ENCODE measurements around the gene ZNF142. TPM values are rescaled to one million over a fixed set of nuclear protein-coding genes. Genes with fewer than 3 reads are reported as not detected.

ZNF142 gene
- total RNA-seq, 1 experiment from 2014 or later = 35.5 TPM

DNA sequence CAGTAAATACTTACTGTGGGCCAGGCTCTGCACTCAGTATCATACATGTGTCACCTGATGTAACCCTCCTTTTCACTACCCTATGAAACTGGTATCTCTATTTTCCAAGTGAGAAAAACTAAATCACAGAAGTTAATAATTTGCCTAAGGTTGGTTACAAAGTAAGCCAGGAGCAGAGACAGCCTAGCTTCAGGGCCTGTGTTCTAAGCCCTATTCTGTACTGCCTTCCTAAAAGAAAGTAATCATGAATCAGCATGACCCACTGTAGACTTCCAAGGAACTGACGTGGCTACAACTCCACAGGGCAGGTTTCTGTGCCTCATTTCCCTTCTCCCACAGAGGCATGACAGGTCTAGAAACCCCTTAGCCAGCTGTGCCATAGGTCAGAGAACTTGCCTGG lies 14.3 kb downstream of the ZNF142 start:
- intact Hi-C loops (cut with micrococcal nuclease) = loop anchor here (5.0 kb wide), 2 partner anchors 63 to 78 kb away; partner anchors contain the start of genes CNOT9 and USP37
- Histone ChIP-seq H3K36me3 (ENCODE audit: low read depth, low read length) (peaks cover 68% of the 10 kb centered on the region), H4K20me1 (ENCODE audit: low read length) (no peaks in the 10 kb centered on the region), H3K4me2 (ENCODE audit: low read length) (peak overlapping the region; percentile 55), H3K9ac (ENCODE audit: low read length) (peak overlapping the region; percentile 83), H3K27me3 (ENCODE audit: low read length) (no peaks in the 10 kb centered on the region), H3K4me3 (ENCODE audit: low read length) (no peak overlapping the region), H3K9me2 (replicated peaks; ENCODE audit: low read length) (no peaks in the 10 kb centered on the region), H3K79me2 (ENCODE audit: low read length) (peaks cover 27% of the 10 kb centered on the region), H3K27ac (ENCODE audit: low read length) (peak overlapping the region; percentile 97), H3F3A (ENCODE audit: low read length, unreplicated experiment) (no peaks in the 10 kb centered on the region), H2AFZ (ENCODE audit: low read length) (no peak overlapping the region), H3K9me3 (ENCODE audit: low read length) (no peaks in the 10 kb centered on the region), H3K4me1 (ENCODE audit: insufficient read depth, low read length) (peaks cover 31% of the 10 kb centered on the region)
- BruUV-seq (replicated peaks) = no TSS peak
- DNase-seq (peak; percentile 93), ATAC-seq (peak; percentile 93)
- TF ChIP-seq, protein P1, sequence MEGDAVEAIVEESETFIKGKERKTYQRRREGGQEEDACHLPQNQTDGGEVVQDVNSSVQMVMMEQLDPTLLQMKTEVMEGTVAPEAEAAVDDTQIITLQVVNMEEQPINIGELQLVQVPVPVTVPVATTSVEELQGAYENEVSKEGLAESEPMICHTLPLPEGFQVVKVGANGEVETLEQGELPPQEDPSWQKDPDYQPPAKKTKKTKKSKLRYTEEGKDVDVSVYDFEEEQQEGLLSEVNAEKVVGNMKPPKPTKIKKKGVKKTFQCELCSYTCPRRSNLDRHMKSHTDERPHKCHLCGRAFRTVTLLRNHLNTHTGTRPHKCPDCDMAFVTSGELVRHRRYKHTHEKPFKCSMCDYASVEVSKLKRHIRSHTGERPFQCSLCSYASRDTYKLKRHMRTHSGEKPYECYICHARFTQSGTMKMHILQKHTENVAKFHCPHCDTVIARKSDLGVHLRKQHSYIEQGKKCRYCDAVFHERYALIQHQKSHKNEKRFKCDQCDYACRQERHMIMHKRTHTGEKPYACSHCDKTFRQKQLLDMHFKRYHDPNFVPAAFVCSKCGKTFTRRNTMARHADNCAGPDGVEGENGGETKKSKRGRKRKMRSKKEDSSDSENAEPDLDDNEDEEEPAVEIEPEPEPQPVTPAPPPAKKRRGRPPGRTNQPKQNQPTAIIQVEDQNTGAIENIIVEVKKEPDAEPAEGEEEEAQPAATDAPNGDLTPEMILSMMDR (conservative IDR thresholded peaks at IDR 0.05; ENCODE audit: low read depth, low read length) = no peak
- TF ChIP-seq EZH2 (IDR thresholded peaks at IDR 0.05; ENCODE audit: low read length, unreplicated experiment) (no peak), EZH2phosphoT487 (IDR thresholded peaks at IDR 0.05; ENCODE audit: borderline replicate concordance, low read length) (no peak)
- POLR2A ChIA-PET (ENCODE audit: unreplicated experiment) = interaction anchor here (1.0 kb wide), 1 partner anchor 14 kb away, joined by 10 read pairs; the partner anchor contains the start of genes BCS1L and ZNF142
- CTCF ChIA-PET = interaction anchor here (0.6 kb wide), 1 partner anchor 116 kb away, joined by 9 read pairs; no protein-coding TSS in a partner anchor

DNA sequence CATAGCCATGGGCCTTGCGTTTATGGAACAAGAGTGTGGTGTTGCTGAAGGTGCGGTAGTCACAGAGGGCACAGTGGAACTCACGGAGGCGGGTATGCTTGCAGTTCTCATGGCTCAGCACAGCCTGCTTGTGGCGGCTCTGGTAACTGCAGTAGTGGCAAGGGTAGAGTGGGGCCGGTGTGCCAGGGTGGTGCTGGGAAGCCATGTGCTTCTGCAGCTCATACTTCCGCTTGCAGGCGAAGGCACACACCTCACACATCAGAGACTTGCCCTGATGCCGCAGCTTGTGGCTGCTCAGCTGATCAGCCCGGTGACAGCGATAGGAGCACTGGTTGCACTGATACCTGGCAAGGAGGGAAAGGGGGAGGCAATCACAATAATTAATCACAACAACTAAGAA lies 14.7 kb downstream of the ZNF142 start:
- DNase-seq (no peak), ATAC-seq (no peak)
- Histone ChIP-seq H3K9me2 (replicated peaks; ENCODE audit: low read length) (no peaks in the 10 kb centered on the region), H3K27ac (ENCODE audit: low read length) (peak overlapping the region; percentile 97), H3K9ac (ENCODE audit: low read length) (peak overlapping the region; percentile 83), H3K79me2 (ENCODE audit: low read length) (peaks cover 27% of the 10 kb centered on the region), H4K20me1 (ENCODE audit: low read length) (no peaks in the 10 kb centered on the region), H3K9me3 (ENCODE audit: low read length) (no peaks in the 10 kb centered on the region), H3K4me3 (ENCODE audit: low read length) (no peak overlapping the region), H3K4me2 (ENCODE audit: low read length) (peak overlapping the region; percentile 55), H3K27me3 (ENCODE audit: low read length) (no peaks in the 10 kb centered on the region), H3K36me3 (ENCODE audit: low read depth, low read length) (peaks cover 71% of the 10 kb centered on the region), H3K4me1 (ENCODE audit: insufficient read depth, low read length) (peaks cover 31% of the 10 kb centered on the region), H2AFZ (ENCODE audit: low read length) (no peak overlapping the region), H3F3A (ENCODE audit: low read length, unreplicated experiment) (no peaks in the 10 kb centered on the region)
- intact Hi-C loops (cut with micrococcal nuclease) = loop anchor here (5.0 kb wide), 2 partner anchors 62 to 77 kb away; partner anchors contain the start of genes CNOT9 and USP37
- TF ChIP-seq EZH2phosphoT487 (IDR thresholded peaks at IDR 0.05; ENCODE audit: borderline replicate concordance, low read length) = no peak
- TF ChIP-seq, protein P1 (conservative IDR thresholded peaks at IDR 0.05; ENCODE audit: low read depth, low read length) = 0 out of 2 replicates have a peak, but pooled peaks have one; percentile 10
- ChIA-PET POLR2A (ENCODE audit: unreplicated experiment) (interaction anchor here (1.0 kb wide), 1 partner anchor 14 kb away, joined by 10 read pairs; the partner anchor contains the start of genes BCS1L and ZNF142), CTCF (no interaction called here)
- TSS peak; percentile 33 for BruUV-seq (replicated peaks)

DNA sequence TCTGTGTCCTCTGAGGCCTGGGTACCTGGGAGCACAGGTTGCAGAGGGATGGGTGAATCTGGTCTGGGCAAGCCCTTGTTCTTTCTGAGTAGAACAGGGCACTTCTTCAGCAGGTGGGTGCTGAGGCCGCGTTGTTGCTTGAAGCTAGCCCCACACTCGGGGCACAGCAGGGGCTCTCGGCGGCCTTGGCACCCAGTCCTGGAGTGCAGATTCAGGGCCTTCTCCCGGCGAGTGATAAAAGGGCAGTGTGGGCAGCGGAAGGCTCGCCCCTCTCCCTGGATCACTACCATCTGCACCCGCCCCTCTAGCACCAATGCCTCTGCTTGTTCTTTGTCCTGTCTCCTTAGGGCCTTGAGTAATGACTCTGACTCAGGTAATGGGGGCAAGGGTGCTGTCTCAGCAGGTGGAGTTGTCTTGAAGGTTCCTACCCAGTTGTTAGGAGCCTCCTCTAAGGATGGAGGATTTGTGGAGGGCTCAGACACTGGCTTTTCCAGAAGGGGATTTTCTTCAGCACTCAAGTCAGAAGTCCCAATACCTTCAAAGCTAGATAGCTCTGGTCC lies 15.6 kb downstream of the ZNF142 start:
- Histone ChIP-seq H3K9me2 (replicated peaks; ENCODE audit: low read length) (no peaks in the 10 kb centered on the region), H4K20me1 (ENCODE audit: low read length) (no peaks in the 10 kb centered on the region), H3K4me1 (ENCODE audit: insufficient read depth, low read length) (peaks cover 31% of the 10 kb centered on the region), H3K4me3 (ENCODE audit: low read length) (no peak overlapping the region), H3F3A (ENCODE audit: low read length, unreplicated experiment) (no peaks in the 10 kb centered on the region), H3K4me2 (ENCODE audit: low read length) (peak overlapping the region; percentile 55), H3K9ac (ENCODE audit: low read length) (peak overlapping the region; percentile 83), H3K9me3 (ENCODE audit: low read length) (no peaks in the 10 kb centered on the region), H3K79me2 (ENCODE audit: low read length) (peaks cover 27% of the 10 kb centered on the region), H3K27me3 (ENCODE audit: low read length) (no peaks in the 10 kb centered on the region), H2AFZ (ENCODE audit: low read length) (no peak overlapping the region), H3K36me3 (ENCODE audit: low read depth, low read length) (peaks cover 73% of the 10 kb centered on the region), H3K27ac (ENCODE audit: low read length) (peak overlapping the region; percentile 97)
- intact Hi-C loops (cut with micrococcal nuclease) = no loop called here
- CTCF ChIA-PET = no interaction called here
- POLR2A ChIA-PET (ENCODE audit: unreplicated experiment) = no interaction called here
- ATAC-seq (no peak), DNase-seq (peak; percentile 29)
- TF ChIP-seq, protein P1 (conservative IDR thresholded peaks at IDR 0.05; ENCODE audit: low read depth, low read length) = no peak
- TF ChIP-seq EZH2phosphoT487 (IDR thresholded peaks at IDR 0.05; ENCODE audit: borderline replicate concordance, low read length) (no peak), EZH2 (IDR thresholded peaks at IDR 0.05; ENCODE audit: low read length, unreplicated experiment) (no peak)
- BruUV-seq (replicated peaks) = no TSS peak
